Measurements from ENCODE around the gene HMG20A.

DNA sequence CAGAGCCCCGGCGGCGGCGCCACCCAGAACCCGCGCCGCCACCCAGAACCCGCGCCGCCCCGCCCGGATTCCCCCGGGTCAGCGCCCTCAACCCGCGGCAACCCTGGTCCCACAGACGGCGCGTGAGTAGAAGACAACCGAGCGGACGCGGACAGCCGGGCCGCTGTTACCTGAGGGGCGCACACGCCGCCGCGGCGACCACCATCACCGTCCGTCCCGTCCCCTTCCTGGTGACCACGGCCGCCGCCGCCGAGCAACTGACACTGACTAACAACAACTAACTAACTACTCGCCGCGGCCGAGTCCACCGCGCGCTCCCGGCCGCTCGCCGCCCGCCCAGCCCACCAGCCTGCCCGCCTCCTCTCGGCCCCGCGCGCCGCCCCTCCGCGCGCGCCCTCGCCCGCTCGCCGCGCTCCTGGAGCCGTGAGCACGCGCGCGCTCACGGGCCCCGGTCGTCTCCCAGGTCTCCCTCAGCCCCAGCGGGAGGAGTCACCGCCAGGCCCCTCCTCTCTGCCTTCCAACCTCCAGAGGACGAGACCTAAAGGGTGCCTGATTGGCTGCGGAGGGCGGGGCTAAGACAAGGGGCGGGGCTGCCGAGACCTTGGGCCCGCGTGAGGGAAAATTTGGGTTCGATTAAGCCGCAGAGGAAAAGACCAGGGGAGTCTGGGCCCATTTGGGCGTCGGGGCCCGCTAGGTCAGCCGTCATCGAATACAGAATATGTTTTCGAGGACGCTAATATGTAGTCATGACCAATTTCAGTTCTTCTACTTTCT is 665 bp upstream of the HMG20A start, which contains the start of gene PEAK1:
- no peak for TF ChIP-seq GATA3 (IDR thresholded peaks at IDR 0.05; ENCODE audit: low read depth, low read length)
- no peak for TF ChIP-seq GATA2 (IDR thresholded peaks at IDR 0.05; ENCODE audit: low read depth, low read length)

Measured in SH-SY5Y (cell line).